AG09309 (cell line): ENCODE data around the gene CCN5.

Source experiments
- DNase-seq: peaks from one replicate; pipeline ENCODE4 v3.0.0-alpha.2; 2010; ENCODE audit warnings: low read depth
- H3K4me3 ChIP-seq: 2 replicates; pipeline ENCODE4 v1.5.1; 2011; ENCODE audit warnings: mild to moderate bottlenecking, low read depth, low read length, moderate library complexity; ENCODE audit not compliant: control insufficient read depth
- CTCF ChIP-seq: IDR thresholded peaks from 2 replicates; pipeline ENCODE4 v1.5.1; 2011; ENCODE audit warnings: mild to moderate bottlenecking, low read depth, low read length, inconsistent platforms; ENCODE audit not compliant: insufficient read depth, control insufficient read depth; ENCODE audit errors: missing control alignments

CCN5 gene

GRCh38 chr20:44716309-44717106 is 1.3 kb downstream of the CCN5 start:
- no peak for DNase-seq
- no peak for TF ChIP-seq CTCF
- H3K4me3 ChIP-seq: no peak overlapping the region

GRCh38 chr20:44717986-44718385 is 2.8 kb downstream of the CCN5 start:
- no peak for DNase-seq
- peak; percentile 39 for TF ChIP-seq CTCF
- no peak overlapping the region for H3K4me3 ChIP-seq

DNA sequence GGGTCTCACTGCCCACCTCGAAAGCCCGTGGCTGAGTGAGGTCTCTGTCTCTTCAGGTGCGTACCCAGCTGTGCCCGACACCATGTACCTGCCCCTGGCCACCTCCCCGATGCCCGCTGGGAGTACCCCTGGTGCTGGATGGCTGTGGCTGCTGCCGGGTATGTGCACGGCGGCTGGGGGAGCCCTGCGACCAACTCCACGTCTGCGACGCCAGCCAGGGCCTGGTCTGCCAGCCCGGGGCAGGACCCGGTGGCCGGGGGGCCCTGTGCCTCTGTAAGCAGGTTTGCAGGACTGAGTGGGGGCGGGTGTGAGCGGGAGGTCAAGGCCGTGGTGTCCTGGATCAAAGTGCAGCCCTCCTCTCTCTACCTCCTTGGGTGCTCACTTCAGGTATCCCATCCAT is 4.7 kb downstream of the CCN5 start:
- no peak for DNase-seq
- TF ChIP-seq CTCF: no peak
- H3K4me3 ChIP-seq: no peak overlapping the region

GRCh38 chr20:44720621-44720996 is 5.4 kb downstream of the CCN5 start:
- no peak for DNase-seq
- no peak overlapping the region for H3K4me3 ChIP-seq

GRCh38 chr20:44720997-44721784 is 6.0 kb downstream of the CCN5 start:
- TF ChIP-seq CTCF: no peak
- peak; percentile 90 for DNase-seq
- H3K4me3 ChIP-seq: no peak overlapping the region

More at GRCh38 chr20:44720621-44720996, 5.4 kb downstream of the CCN5 start:
- TF ChIP-seq CTCF: no peak

GRCh38 chr20:44721785-44722054 is 6.6 kb downstream of the CCN5 start:
- no peak for TF ChIP-seq CTCF
- H3K4me3 ChIP-seq: no peak overlapping the region
- no peak for DNase-seq
